Measurements from ENCODE around the gene BABAM2.

GRCh38 chr2:28225473-28226080 lies 335.0 kb downstream of the BABAM2 start:
- no peak for TF ChIP-seq EZH2phosphoT487 (IDR thresholded peaks at IDR 0.05; ENCODE audit: insufficient read depth, low read depth)
- TF ChIP-seq EZH2 (IDR thresholded peaks at IDR 0.05; ENCODE audit: insufficient read depth, poor library complexity, severe bottlenecking) = no peak
